Astrocyte (in vitro differentiated cells and primary cell): ENCODE measurements around the gene AGBL4.

Experiments
- CTCF ChIP-seq: IDR thresholded peaks from 2 replicates; pipeline ENCODE4 v1.5.1; 2011; ENCODE audit warnings: low read depth, mild to moderate bottlenecking, inconsistent platforms, low read length, moderate library complexity; ENCODE audit not compliant: insufficient read depth
- EZH2 ChIP-seq: IDR thresholded peaks from 2 replicates; pipeline ENCODE4 v1.6.1; 2012; ENCODE audit warnings: mild to moderate bottlenecking, low read length, inconsistent platforms; ENCODE audit not compliant: insufficient read depth

- no peak for TF ChIP-seq CTCF
- no peak for TF ChIP-seq EZH2
These were observed 1414.9 kb downstream of the AGBL4 start for GRCh38 chr1:48608882-48609281.
